Body of pancreas (tissue), 4 donors: Measurements from ENCODE around the gene ZNF595. TPM values are rescaled to one million over a fixed set of nuclear protein-coding genes. Genes with fewer than 3 reads are reported as not detected.

ENCODE experiments used
- ATAC-seq: fragments of 150-250 bp; one replicate; pipeline ENCODE4 v1.9.1; 2016
- DNase-seq, 4 donors: peaks; one replicate each; pipeline ENCODE4 v3.0.0-alpha.2; 2019
- H3K27ac ChIP-seq, 4 donors: fragments of 200-600 bp; sonication (generic); 1 replicate in 3 of 4; 2 replicates in 1 of 4; pipeline versions ENCODE4 v1.5.1 to v1.6.1; 2016 to 2019; ENCODE audit warnings: mild to moderate bottlenecking in 1 of 4, mixed read lengths in 1 of 4, moderate library complexity in 1 of 4
- H3K27me3 ChIP-seq, 2 donors: fragments of 200-600 bp; sonication (generic); one replicate each; pipeline ENCODE4 v1.6.0; 2016; ENCODE audit warnings: mild to moderate bottlenecking in 1 of 2
- H3K36me3 ChIP-seq, 2 donors: fragments of 200-600 bp; sonication (generic); replicated peaks in 1 of 2; 2 replicates each; pipeline ENCODE4 v1.5.1; 2016; ENCODE audit warnings: low read depth in 2 of 2; ENCODE audit not compliant: insufficient read depth in 1 of 2
- H3K4me1 ChIP-seq: fragments of 200-600 bp; sonication (generic); one replicate; pipeline ENCODE4 v1.6.0; 2016
- H3K4me3 ChIP-seq, 2 donors: fragments of 200-600 bp; sonication (generic); 1 replicate in 1 of 2; 2 replicates in 1 of 2; pipeline ENCODE4 v1.5.1; 2016 to 2019
- H3K9me3 ChIP-seq, 3 donors: fragments of 200-600 bp; sonication (generic); 1 replicate in 2 of 3; 2 replicates in 1 of 3; pipeline ENCODE4 v1.5.1; 2016
- POLR2A ChIP-seq, 3 donors: fragments of 450-650 bp; IDR thresholded peaks; one replicate each; pipeline ENCODE4 v1.6.1; 2016; ENCODE audit warnings: antibody characterized with exemption in 3 of 3, mild to moderate bottlenecking in 2 of 3
- WGBS, 2 donors: methylation state at CpG; one replicate each; pipeline ENCODE4 v1.1.5; 2017; 5-methylcytosine and 5-hydroxymethylcytosine counted together
- intact Hi-C: fragments of 100-400 bp; cut with DNase I; formaldehyde crosslinking; loops from one replicate; pipeline ENCODE4 v1.15.1; 2023
- total RNA-seq, 2 donors: library from RNA; depleted of rRNA; stranded (reverse); fragments of >200 nt; gene quantifications; one replicate each; pipeline ENCODE4 v1.1.0, GENCODE V29; 2016
- TF ChIP-seq, protein P1 (sequence below), 7 experiments: fragments of 450-650 bp in 4 of 7; fragments of 200-600 bp in 3 of 7; sonication (generic) in 3 of 7; IDR thresholded peaks; one replicate each; pipeline ENCODE4 v1.5.1; 2016 to 2019; ENCODE audit warnings: antibody characterized with exemption in 7 of 7

Gene ZNF595
- total RNA-seq, 2 donors from 2014 or later, result 21.4 to 27.2 TPM

DNA sequence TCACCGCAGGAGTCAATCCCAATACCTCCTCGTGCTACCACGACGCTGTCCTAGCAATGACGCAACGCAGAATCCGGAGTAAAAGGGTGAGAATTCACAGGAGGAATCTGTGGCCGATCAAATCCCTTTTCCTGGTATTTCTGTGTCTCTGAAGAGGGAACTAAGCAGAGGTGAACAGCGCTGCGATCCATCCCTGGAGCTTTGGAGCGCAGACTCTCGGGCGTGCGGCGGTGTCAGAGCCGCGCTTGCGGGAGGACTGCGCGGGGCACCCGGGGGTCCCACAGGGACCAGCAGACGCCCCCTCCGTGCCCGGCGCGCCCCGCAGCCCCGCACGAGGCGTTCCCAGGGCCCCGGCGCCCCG lies 53.9 kb downstream of the ZNF595 start:
- H3K27me3 ChIP-seq, result peaks cover 5 to 7% of the 10 kb centered on the region in 2 donors
- H3K4me1 ChIP-seq, result peaks cover 13% of the 10 kb centered on the region
- no peak overlapping the region for H3K27ac ChIP-seq
- H3K9me3 ChIP-seq, result peaks cover 0 to 13% (median 0%) of the 10 kb centered on the region in 3 donors
- DNase-seq, result no peak
- intact Hi-C loops, result no loop called here
- TF ChIP-seq, protein P1, sequence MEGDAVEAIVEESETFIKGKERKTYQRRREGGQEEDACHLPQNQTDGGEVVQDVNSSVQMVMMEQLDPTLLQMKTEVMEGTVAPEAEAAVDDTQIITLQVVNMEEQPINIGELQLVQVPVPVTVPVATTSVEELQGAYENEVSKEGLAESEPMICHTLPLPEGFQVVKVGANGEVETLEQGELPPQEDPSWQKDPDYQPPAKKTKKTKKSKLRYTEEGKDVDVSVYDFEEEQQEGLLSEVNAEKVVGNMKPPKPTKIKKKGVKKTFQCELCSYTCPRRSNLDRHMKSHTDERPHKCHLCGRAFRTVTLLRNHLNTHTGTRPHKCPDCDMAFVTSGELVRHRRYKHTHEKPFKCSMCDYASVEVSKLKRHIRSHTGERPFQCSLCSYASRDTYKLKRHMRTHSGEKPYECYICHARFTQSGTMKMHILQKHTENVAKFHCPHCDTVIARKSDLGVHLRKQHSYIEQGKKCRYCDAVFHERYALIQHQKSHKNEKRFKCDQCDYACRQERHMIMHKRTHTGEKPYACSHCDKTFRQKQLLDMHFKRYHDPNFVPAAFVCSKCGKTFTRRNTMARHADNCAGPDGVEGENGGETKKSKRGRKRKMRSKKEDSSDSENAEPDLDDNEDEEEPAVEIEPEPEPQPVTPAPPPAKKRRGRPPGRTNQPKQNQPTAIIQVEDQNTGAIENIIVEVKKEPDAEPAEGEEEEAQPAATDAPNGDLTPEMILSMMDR (IDR thresholded peaks at IDR 0.05), result no peak
- TF ChIP-seq POLR2A (IDR thresholded peaks at IDR 0.05), result no peak
- 11 to 24% methylated on average over 7 to 33 of the region's 33 CpGs for WGBS, 2 donors
- no peak overlapping the region for H3K4me3 ChIP-seq
- ATAC-seq, result no peak
- H3K36me3 ChIP-seq, result no peaks in the 10 kb centered on the region

DNA sequence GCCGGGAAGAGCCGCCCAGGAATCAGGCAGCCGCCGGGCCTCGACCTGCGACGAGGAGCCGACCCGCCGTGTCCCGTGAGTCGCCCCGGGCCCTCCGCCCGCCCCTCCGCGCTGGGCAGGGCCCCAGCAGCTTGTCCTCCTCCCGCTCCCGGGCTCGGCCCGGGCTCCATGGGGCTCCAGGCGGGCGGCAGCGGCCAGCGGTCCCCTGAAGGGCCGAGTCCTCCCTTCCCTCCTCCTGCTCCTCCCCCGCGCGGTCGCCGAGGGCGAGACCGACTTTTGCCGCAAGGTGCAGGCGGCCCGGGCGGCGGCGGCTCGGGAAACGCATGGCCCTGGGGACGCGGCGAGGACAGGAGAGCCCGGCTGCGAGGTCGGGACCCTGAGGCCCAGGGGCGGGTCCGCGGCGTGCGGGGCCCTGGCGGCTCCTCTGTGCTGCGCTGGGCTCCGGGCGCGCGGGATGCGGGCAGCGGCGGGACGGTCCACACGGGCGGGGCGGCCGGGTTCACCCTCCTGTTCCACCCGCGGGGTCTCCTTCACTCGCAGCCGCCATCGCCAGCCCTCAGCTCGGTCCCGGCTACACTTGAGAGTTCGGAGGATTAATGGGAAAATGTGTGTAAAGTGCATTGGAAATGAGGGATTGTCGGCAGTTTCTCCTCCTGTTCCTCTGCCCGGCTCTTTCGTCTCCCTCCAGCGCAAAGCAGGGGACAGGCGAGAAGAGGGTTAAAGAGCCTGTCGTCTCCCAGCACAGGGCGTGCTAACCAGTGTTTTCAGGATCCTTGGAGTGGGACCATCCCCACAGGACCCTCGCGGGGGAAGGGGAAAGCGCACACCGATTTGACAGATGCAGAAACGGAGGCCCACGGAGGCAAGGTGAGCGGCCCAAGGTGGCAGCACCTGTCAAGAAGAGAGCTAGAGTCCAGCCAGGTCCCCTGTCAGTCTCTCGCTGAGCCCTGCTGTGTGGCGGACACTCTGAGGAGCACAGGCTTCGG lies 54.6 kb downstream of the ZNF595 start:
- H3K9me3 ChIP-seq, result peaks cover 0 to 13% (median 0%) of the 10 kb centered on the region in 3 donors
- TF ChIP-seq, protein P1 (IDR thresholded peaks at IDR 0.05), result no peak
- no peak for TF ChIP-seq POLR2A (IDR thresholded peaks at IDR 0.05)
- 7 to 8% methylated on average over 40 to 89 of the region's 91 CpGs for WGBS, 2 donors
- DNase-seq (peak in 1 of 4 donors; percentile 15), ATAC-seq (peak; percentile 24)
- no peaks in the 10 kb centered on the region for H3K36me3 ChIP-seq
- no peak overlapping the region for H3K27ac ChIP-seq
- peaks cover 5 to 7% of the 10 kb centered on the region in 2 donors for H3K27me3 ChIP-seq
- no peak overlapping the region for H3K4me3 ChIP-seq
- intact Hi-C loops, result no loop called here
- H3K4me1 ChIP-seq, result peaks cover 13% of the 10 kb centered on the region

DNA sequence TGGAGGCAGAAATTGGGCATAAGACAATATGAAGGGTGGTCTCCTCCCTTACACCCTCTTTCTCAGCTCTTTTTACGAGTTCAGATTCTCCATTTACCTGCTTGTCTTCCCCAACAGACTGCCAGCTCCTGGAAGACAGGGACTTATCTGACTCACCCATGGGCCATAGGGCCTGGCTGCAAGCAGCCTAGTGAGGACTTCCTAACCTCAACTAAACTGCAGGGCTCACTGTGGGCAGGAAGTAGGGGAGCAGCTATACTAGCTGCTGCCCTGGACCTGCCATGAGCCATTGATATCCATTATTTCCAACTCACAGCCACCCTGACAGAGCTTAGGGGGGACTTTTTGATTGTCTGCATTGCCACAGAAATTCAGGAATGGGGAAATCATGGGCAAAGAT lies 59.6 kb downstream of the ZNF595 start:
- H3K27me3 ChIP-seq, result no peaks in the 10 kb centered on the region
- intact Hi-C loops, result no loop called here
- ATAC-seq (no peak), DNase-seq (no peak)
- H3K4me3 ChIP-seq, result no peak overlapping the region
- H3K9me3 ChIP-seq, result no peaks in the 10 kb centered on the region
- TF ChIP-seq, protein P1 (IDR thresholded peaks at IDR 0.05), result no peak
- no peak for TF ChIP-seq POLR2A (IDR thresholded peaks at IDR 0.05)
- H3K27ac ChIP-seq, result no peak overlapping the region
- peaks cover 4% of the 10 kb centered on the region for H3K4me1 ChIP-seq
- no peaks in the 10 kb centered on the region for H3K36me3 ChIP-seq
- WGBS, 2 donors, result 17 to 79% methylated on average over 1 of the region's 1 CpG

DNA sequence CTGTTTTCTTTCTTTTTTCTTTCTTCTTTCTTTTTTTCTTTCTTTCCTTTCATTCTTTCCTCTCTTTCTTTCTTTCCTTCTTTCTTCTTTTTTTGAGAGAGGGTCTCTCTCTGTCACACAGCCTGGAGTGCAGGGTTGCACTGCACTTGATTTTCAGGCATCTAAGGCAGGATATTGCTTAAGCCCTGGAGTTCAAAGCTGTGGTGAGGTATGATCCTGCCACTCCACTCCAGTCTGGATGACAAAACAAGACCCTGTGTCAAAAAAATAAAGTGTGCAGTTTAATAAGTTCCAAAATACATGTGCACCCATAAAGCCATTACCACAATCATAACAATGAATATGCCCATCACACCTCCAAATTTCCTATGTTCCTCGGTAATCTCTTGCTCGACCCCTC lies 60.6 kb downstream of the ZNF595 start:
- Histone ChIP-seq H3K4me1 (no peaks in the 10 kb centered on the region), H3K4me3 (no peak overlapping the region), H3K27ac (no peak overlapping the region), H3K9me3 (no peaks in the 10 kb centered on the region), H3K36me3 (no peaks in the 10 kb centered on the region), H3K27me3 (no peaks in the 10 kb centered on the region)
- ATAC-seq, result no peak
- 75 to 84% methylated on average over 2 of the region's 2 CpGs for WGBS, 2 donors
- no peak for DNase-seq
- TF ChIP-seq, protein P1 (IDR thresholded peaks at IDR 0.05), result no peak
- TF ChIP-seq POLR2A (IDR thresholded peaks at IDR 0.05), result no peak
- intact Hi-C loops, result no loop called here
